IMR-90 (cell line): Measurements from ENCODE around the gene TMPRSS13. TPM values are rescaled to one million over a fixed set of nuclear protein-coding genes. Genes with fewer than 3 reads are reported as not detected.

Source experiments
- ATAC-seq: fragments of 200-7000 bp; cut with Tn5 transposase; 2 replicates; pipeline ENCODE4 v1.9.1; 2020; ENCODE audit warnings: low read depth, mild to moderate bottlenecking, moderate library complexity
- BruUV-seq: library from RNA; stranded (reverse); fragments of 400-500 nt; replicated peaks from 2 replicates; lab custom pipeline; 2021; lab: Mats Ljungman, UMichigan
- CTCF ChIA-PET: fragments of 300-600 bp; formaldehyde crosslinking; extraction: SDS; loops from one replicate; lab custom pipeline; 2021; ENCODE audit warnings: antibody characterized with exemption; lab: Yijun Ruan, JAX
- POLR2A ChIA-PET: fragments of 300-600 bp; sonication (Branson Sonifier 250); formaldehyde crosslinking; loops from one replicate; lab custom pipeline; 2022; ENCODE audit warnings: antibody characterized with exemption; ENCODE audit not compliant: unreplicated experiment; lab: Charles Lee
- DNase-seq: peaks from one replicate; pipeline ENCODE4 v3.0.0; 2013
- H2AFZ ChIP-seq: replicated peaks from 2 replicates; pipeline ENCODE3; 2013; ENCODE audit warnings: low read length, mild to moderate bottlenecking; ENCODE audit not compliant: poor library complexity
- H2AK5ac ChIP-seq: 2 replicates; pipeline ENCODE4 v1.6.1; 2013; ENCODE audit warnings: low read depth, low read length, inconsistent platforms
- H2AK9ac ChIP-seq: replicated peaks from 2 replicates; pipeline ENCODE3; 2013; ENCODE audit warnings: mild to moderate bottlenecking, low read depth, low read length, moderate library complexity; ENCODE audit not compliant: poor library complexity
- H2BK120ac ChIP-seq: 2 replicates; pipeline ENCODE4 v1.6.1; 2013; ENCODE audit warnings: low read depth, low read length, inconsistent platforms
- H2BK15ac ChIP-seq: 3 replicates; pipeline ENCODE4 v1.6.1; 2013; ENCODE audit warnings: low read depth, low read length, inconsistent platforms
- H2BK20ac ChIP-seq: 2 replicates; pipeline ENCODE4 v1.6.1; 2013; ENCODE audit warnings: low read depth, mild to moderate bottlenecking, inconsistent platforms, low read length, moderate library complexity
- H2BK5ac ChIP-seq: 2 replicates; pipeline ENCODE4 v1.6.1; 2013; ENCODE audit warnings: mild to moderate bottlenecking, low read depth, low read length, inconsistent platforms; ENCODE audit not compliant: poor library complexity, severe bottlenecking
- H3K14ac ChIP-seq: replicated peaks from 2 replicates; pipeline ENCODE4 v1.6.1; 2013; ENCODE audit warnings: low read depth, low read length, inconsistent platforms
- H3K18ac ChIP-seq: 2 replicates; pipeline ENCODE4 v1.6.1; 2013; ENCODE audit warnings: low read depth, low read length, control low read depth
- H3K23ac ChIP-seq: 2 replicates; pipeline ENCODE4 v1.6.1; 2013; ENCODE audit warnings: low read depth, low read length, inconsistent platforms
- H3K27ac ChIP-seq: 2 replicates; pipeline ENCODE4 v1.5.1; 2013; ENCODE audit warnings: mild to moderate bottlenecking, control low read depth, low read length; ENCODE audit not compliant: insufficient read depth
- H3K27me3 ChIP-seq: 2 replicates; pipeline ENCODE4 v1.6.1; 2013; ENCODE audit warnings: low read length; ENCODE audit not compliant: control insufficient read depth, insufficient read depth
- H3K36me3 ChIP-seq: 2 replicates; pipeline ENCODE4 v1.6.1; 2013; ENCODE audit warnings: low read length, mixed read lengths; ENCODE audit not compliant: control insufficient read depth, insufficient read depth
- H3K4ac ChIP-seq: 2 replicates; pipeline ENCODE4 v1.6.1; 2013; ENCODE audit warnings: low read depth, low read length, inconsistent platforms
- H3K4me1 ChIP-seq: 2 replicates; pipeline ENCODE4 v1.6.1; 2013; ENCODE audit warnings: low read length, mixed read lengths; ENCODE audit not compliant: control insufficient read depth, insufficient read depth
- H3K4me2 ChIP-seq: 2 replicates; pipeline ENCODE4 v1.6.1; 2013; ENCODE audit warnings: low read depth, mild to moderate bottlenecking, control low read depth, low read length, moderate library complexity
- H3K4me3 ChIP-seq: 2 replicates; pipeline ENCODE4 v1.5.1; 2013; ENCODE audit warnings: low read depth, mild to moderate bottlenecking, control low read depth, low read length, moderate library complexity; ENCODE audit not compliant: insufficient read depth
- H3K56ac ChIP-seq: 2 replicates; pipeline ENCODE4 v1.6.1; 2013; ENCODE audit warnings: low read length, inconsistent platforms; ENCODE audit not compliant: insufficient read depth; ENCODE audit errors: extremely low read depth
- H3K79me1 ChIP-seq, 2 experiments: 2 replicates each; pipeline ENCODE4 v1.6.1; 2013; ENCODE audit warnings: low read length in 2 of 2, inconsistent platforms in 1 of 2, low read depth in 1 of 2
- H3K9ac ChIP-seq: 2 replicates; pipeline ENCODE4 v1.6.1; 2013; ENCODE audit warnings: low read depth, low read length, control low read depth
- H3K9me1 ChIP-seq: 2 replicates; pipeline ENCODE4 v1.6.1; 2013; ENCODE audit warnings: low read length, inconsistent platforms; ENCODE audit not compliant: insufficient read depth
- H3K9me3 ChIP-seq: 2 replicates; pipeline ENCODE4 v1.6.1; 2013; ENCODE audit warnings: low read length; ENCODE audit not compliant: control insufficient read depth, insufficient read depth
- H4K20me1 ChIP-seq: 2 replicates; pipeline ENCODE4 v1.6.1; 2013; ENCODE audit warnings: low read length, inconsistent platforms; ENCODE audit not compliant: insufficient read depth
- H4K5ac ChIP-seq: 2 replicates; pipeline ENCODE4 v1.6.1; 2013; ENCODE audit warnings: mild to moderate bottlenecking, low read depth, low read length, control low read depth
- H4K8ac ChIP-seq, 2 experiments: 2 replicates each; pipeline ENCODE4 v1.6.1; 2013; ENCODE audit warnings: low read depth in 2 of 2, low read length in 2 of 2, control low read depth in 1 of 2, inconsistent platforms in 1 of 2
- H4K91ac ChIP-seq: 2 replicates; pipeline ENCODE4 v1.6.1; 2013; ENCODE audit warnings: low read depth, low read length, inconsistent platforms; ENCODE audit not compliant: insufficient read depth
- BHLHE40 ChIP-seq: fragments of 150-350 bp; IDR thresholded peaks from 2 replicates; pipeline ENCODE4 v1.6.1; 2016; ENCODE audit warnings: mild to moderate bottlenecking, low read depth, low read length
- CEBPB ChIP-seq: IDR thresholded peaks from 2 replicates; pipeline ENCODE4 v1.6.1; 2012; ENCODE audit warnings: low read depth, low read length, improper control_type of control experiment
- CHD1 ChIP-seq: IDR thresholded peaks from 2 replicates; pipeline ENCODE4 v1.6.1; 2012; ENCODE audit warnings: low read depth, low read length, improper control_type of control experiment
- FOS ChIP-seq: fragments of 150-350 bp; IDR thresholded peaks from 2 replicates; pipeline ENCODE4 v1.6.1; 2016; ENCODE audit warnings: low read depth, low read length
- MAFK ChIP-seq: IDR thresholded peaks from 2 replicates; pipeline ENCODE4 v1.6.1; 2012; ENCODE audit warnings: low read depth, low read length, improper control_type of control experiment
- MAZ ChIP-seq: IDR thresholded peaks from 2 replicates; pipeline ENCODE4 v1.6.1; 2012; ENCODE audit warnings: low read depth, mild to moderate bottlenecking, low read length, improper control_type of control experiment, moderate library complexity, borderline replicate concordance
- MXI1 ChIP-seq: IDR thresholded peaks from 2 replicates; pipeline ENCODE4 v1.6.1; 2012; ENCODE audit warnings: low read depth, mild to moderate bottlenecking, low read length, moderate library complexity, borderline replicate concordance
- NFE2L2 ChIP-seq: fragments of 150-350 bp; IDR thresholded peaks from 2 replicates; pipeline ENCODE4 v1.6.1; 2016; ENCODE audit warnings: low read depth, mild to moderate bottlenecking, low read length
- POLR2A ChIP-seq: IDR thresholded peaks from 2 replicates; pipeline ENCODE4 v1.6.1; 2012; ENCODE audit warnings: mild to moderate bottlenecking, low read depth, low read length
- RAD21 ChIP-seq: IDR thresholded peaks from 2 replicates; pipeline ENCODE4 v1.6.1; 2012; ENCODE audit warnings: low read length, improper control_type of control experiment
- RCOR1 ChIP-seq: IDR thresholded peaks from 2 replicates; pipeline ENCODE4 v1.6.1; 2012; ENCODE audit warnings: mild to moderate bottlenecking, low read length, improper control_type of control experiment; ENCODE audit not compliant: insufficient replicate concordance
- RFX5 ChIP-seq: IDR thresholded peaks from 2 replicates; pipeline ENCODE4 v1.8.0; 2012; ENCODE audit warnings: low read depth, mild to moderate bottlenecking, low read length, moderate library complexity
- SMC3 ChIP-seq: fragments of 150-350 bp; IDR thresholded peaks from 2 replicates; pipeline ENCODE4 v1.6.1; 2016; ENCODE audit warnings: low read depth, mild to moderate bottlenecking, antibody characterized with exemption, low read length, moderate library complexity
- WGBS, 2 experiments: methylation state at CpG; one replicate each; pipeline versions ENCODE4 v1.1.5 to v1.1.7; 2013; ENCODE audit warnings: missing lambda C conversion rate in 2 of 2; ENCODE audit not compliant: insufficient read length in 1 of 2; ENCODE audit errors: extremely low coverage in 2 of 2; 5-methylcytosine and 5-hydroxymethylcytosine counted together
- dilution Hi-C: fragments of 300-500 bp; cut with HindIII; formaldehyde crosslinking; loops from one replicate; pipeline ENCODE4 v1.14.3; 2018; ENCODE audit warnings: low sequenced_read_pairs; ENCODE audit not compliant: unreplicated experiment
- in situ Hi-C: fragments of 300-500 bp; cut with MboI; formaldehyde crosslinking; loops from 3 replicates; pipeline ENCODE4 v1.14.3; 2019; ENCODE audit warnings: low sequenced_read_pairs, inconsistent platforms, mixed read lengths
- intact Hi-C: fragments of 100-400 bp; cut with micrococcal nuclease; formaldehyde crosslinking; loops from 2 replicates; pipeline ENCODE4 v1.10.0; 2022
- polyA plus RNA-seq, 3 experiments: library from polyadenylated mRNA; depleted of rRNA; stranded (reverse); fragments of >200 nt; gene quantifications; 2 replicates each; pipeline ENCODE4 v1.2.3, GENCODE V29; 2012; ENCODE audit warnings: low replicate concordance in 1 of 3
- total RNA-seq: library from RNA; depleted of rRNA; stranded (reverse); fragments of >200 nt; gene quantifications from 2 replicates; pipeline ENCODE4 v1.2.3, GENCODE V29; 2012
- TF ChIP-seq, protein P1 (sequence below): fragments of 150-350 bp; IDR thresholded peaks from 2 replicates; pipeline ENCODE4 v1.6.1; 2017; ENCODE audit warnings: mild to moderate bottlenecking, antibody characterized with exemption, low read length, low read depth
- TF ChIP-seq, protein P2 (sequence below): fragments of 150-350 bp; IDR thresholded peaks from 2 replicates; pipeline ENCODE4 v1.6.1; 2016; ENCODE audit warnings: low read depth, mild to moderate bottlenecking, low read length, moderate library complexity, borderline replicate concordance
- TF ChIP-seq, protein P3 (sequence below): conservative IDR thresholded peaks from 2 replicates; pipeline ENCODE4 v1.5.1; 2012; ENCODE audit warnings: mild to moderate bottlenecking, low read depth, low read length, improper control_type of control experiment

Gene TMPRSS13
- total and polyA plus RNA-seq, 2 of the 4 experiments (the other 2 are of a cell fraction) = not detected

DNA sequence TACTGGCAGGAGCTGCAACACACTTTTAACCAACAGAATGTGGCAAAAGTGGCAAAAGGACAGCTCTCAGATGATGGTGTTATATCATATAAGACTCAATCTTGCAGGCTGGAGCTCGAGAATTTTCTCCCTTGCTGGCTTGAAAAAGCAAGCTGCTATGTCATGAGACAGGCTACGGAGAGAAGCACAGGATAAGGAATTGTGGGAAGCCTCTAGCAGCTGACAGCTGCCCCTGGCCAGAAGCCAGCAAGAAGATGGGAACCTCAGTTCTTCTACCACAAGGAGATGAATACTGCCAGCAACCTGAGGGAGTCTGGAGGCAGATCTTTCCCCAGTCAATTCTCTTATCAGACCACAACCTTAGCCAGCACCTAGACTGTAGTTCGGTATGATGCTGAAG lies 77.3 kb downstream of the TMPRSS13 start:
- Histone ChIP-seq H3K4me3 (no peak overlapping the region), H2BK20ac (no peak overlapping the region), H2BK15ac (no peak overlapping the region), H2AK5ac (no peak overlapping the region), H4K5ac (no peak overlapping the region), H3K4me1 (no peaks in the 10 kb centered on the region), H3K14ac (no peak overlapping the region), H3K4ac (no peak overlapping the region), H2AFZ (no peak overlapping the region), H4K91ac (no peak overlapping the region), H2BK120ac (no peak overlapping the region), H3K9ac (no peak overlapping the region), H3K9me1 (no peaks in the 10 kb centered on the region), H3K23ac (no peak overlapping the region), H3K4me2 (no peak overlapping the region), H3K9me3 (no peaks in the 10 kb centered on the region), H3K27me3 (peaks cover 8% of the 10 kb centered on the region), H2AK9ac (no peak overlapping the region), H4K8ac (no peak overlapping the region), H3K79me1 (no peaks in the 10 kb centered on the region), H3K56ac (no peak overlapping the region), H3K27ac (no peak overlapping the region), H4K20me1 (no peaks in the 10 kb centered on the region), H3K36me3 (no peaks in the 10 kb centered on the region), H3K18ac (no peak overlapping the region), H2BK5ac (no peak overlapping the region)
- no TSS peak for BruUV-seq
- dilution Hi-C loops (no loop called here), intact Hi-C loops (no loop called here), in situ Hi-C loops (no loop called here)
- TF ChIP-seq MXI1 = no peak
- TF ChIP-seq POLR2A = no peak
- TF ChIP-seq, protein P1, sequence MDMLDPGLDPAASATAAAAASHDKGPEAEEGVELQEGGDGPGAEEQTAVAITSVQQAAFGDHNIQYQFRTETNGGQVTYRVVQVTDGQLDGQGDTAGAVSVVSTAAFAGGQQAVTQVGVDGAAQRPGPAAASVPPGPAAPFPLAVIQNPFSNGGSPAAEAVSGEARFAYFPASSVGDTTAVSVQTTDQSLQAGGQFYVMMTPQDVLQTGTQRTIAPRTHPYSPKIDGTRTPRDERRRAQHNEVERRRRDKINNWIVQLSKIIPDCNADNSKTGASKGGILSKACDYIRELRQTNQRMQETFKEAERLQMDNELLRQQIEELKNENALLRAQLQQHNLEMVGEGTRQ = no peak
- no peak for TF ChIP-seq RFX5
- no peak for TF ChIP-seq BHLHE40
- no peak for TF ChIP-seq SMC3
- no peak for TF ChIP-seq CEBPB
- TF ChIP-seq CHD1 = no peak
- TF ChIP-seq MAZ = no peak
- TF ChIP-seq MAFK = no peak
- TF ChIP-seq RAD21 = no peak
- TF ChIP-seq, protein P2, sequence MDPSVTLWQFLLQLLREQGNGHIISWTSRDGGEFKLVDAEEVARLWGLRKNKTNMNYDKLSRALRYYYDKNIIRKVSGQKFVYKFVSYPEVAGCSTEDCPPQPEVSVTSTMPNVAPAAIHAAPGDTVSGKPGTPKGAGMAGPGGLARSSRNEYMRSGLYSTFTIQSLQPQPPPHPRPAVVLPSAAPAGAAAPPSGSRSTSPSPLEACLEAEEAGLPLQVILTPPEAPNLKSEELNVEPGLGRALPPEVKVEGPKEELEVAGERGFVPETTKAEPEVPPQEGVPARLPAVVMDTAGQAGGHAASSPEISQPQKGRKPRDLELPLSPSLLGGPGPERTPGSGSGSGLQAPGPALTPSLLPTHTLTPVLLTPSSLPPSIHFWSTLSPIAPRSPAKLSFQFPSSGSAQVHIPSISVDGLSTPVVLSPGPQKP = no peak
- TF ChIP-seq RCOR1 = no peak
- TF ChIP-seq, protein P3, sequence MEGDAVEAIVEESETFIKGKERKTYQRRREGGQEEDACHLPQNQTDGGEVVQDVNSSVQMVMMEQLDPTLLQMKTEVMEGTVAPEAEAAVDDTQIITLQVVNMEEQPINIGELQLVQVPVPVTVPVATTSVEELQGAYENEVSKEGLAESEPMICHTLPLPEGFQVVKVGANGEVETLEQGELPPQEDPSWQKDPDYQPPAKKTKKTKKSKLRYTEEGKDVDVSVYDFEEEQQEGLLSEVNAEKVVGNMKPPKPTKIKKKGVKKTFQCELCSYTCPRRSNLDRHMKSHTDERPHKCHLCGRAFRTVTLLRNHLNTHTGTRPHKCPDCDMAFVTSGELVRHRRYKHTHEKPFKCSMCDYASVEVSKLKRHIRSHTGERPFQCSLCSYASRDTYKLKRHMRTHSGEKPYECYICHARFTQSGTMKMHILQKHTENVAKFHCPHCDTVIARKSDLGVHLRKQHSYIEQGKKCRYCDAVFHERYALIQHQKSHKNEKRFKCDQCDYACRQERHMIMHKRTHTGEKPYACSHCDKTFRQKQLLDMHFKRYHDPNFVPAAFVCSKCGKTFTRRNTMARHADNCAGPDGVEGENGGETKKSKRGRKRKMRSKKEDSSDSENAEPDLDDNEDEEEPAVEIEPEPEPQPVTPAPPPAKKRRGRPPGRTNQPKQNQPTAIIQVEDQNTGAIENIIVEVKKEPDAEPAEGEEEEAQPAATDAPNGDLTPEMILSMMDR = no peak
- TF ChIP-seq FOS = no peak
- no peak for TF ChIP-seq NFE2L2
- ATAC-seq (no peak), DNase-seq (no peak)
- no CpG with 5 or more reads among the region's 3 CpGs for WGBS, 2 experiments
- ChIA-PET CTCF (no interaction called here), POLR2A (no interaction called here)
